ENCODE results near the gene IZUMO4. TPM values are rescaled to one million over a fixed set of nuclear protein-coding genes. Genes with fewer than 3 reads are reported as not detected.

IZUMO4 gene
- polyA plus RNA-seq, 4 donors, result 4.0 to 9.2 (median 7.4) TPM

- no peak for DNase-seq (ENCODE audit: low read depth in 4 of 4, low spot score in 2 of 4)
These were observed 37.9 kb upstream of the IZUMO4 start for GRCh38 chr19:2058570-2059421.

- no peak for DNase-seq (ENCODE audit: low read depth in 4 of 4, low spot score in 2 of 4)
These were observed 37.1 kb upstream of the IZUMO4 start for GRCh38 chr19:2059422-2060201.

- no peak for DNase-seq (ENCODE audit: low read depth in 4 of 4, low spot score in 2 of 4)
These were observed 35.7 kb upstream of the IZUMO4 start for GRCh38 chr19:2060884-2061494.

GRCh38 chr19:2061495-2062388, 35.0 kb upstream of the IZUMO4 start:
- DNase-seq (ENCODE audit: low read depth in 4 of 4, low spot score in 2 of 4), result peak in 3 of 4 donors; percentile 96 to 97 (median 96)

GRCh38 chr19:2062389-2062729, 34.4 kb upstream of the IZUMO4 start:
- no peak for DNase-seq (ENCODE audit: low read depth in 4 of 4, low spot score in 2 of 4)

GRCh38 chr19:2062770-2063169, 33.9 kb upstream of the IZUMO4 start:
- DNase-seq (ENCODE audit: low read depth in 4 of 4, low spot score in 2 of 4), result no peak

- DNase-seq (ENCODE audit: low read depth in 4 of 4, low spot score in 2 of 4), result no peak
These were observed 32.9 kb upstream of the IZUMO4 start for GRCh38 chr19:2063824-2064223.

- DNase-seq (ENCODE audit: low read depth in 4 of 4, low spot score in 2 of 4), result no peak
These were observed 32.3 kb upstream of the IZUMO4 start for GRCh38 chr19:2064395-2064787.

GRCh38 chr19:2064788-2065524, 31.8 kb upstream of the IZUMO4 start:
- DNase-seq (ENCODE audit: low read depth in 4 of 4, low spot score in 2 of 4), result no peak

- no peak for DNase-seq (ENCODE audit: low read depth in 4 of 4, low spot score in 2 of 4)
These were observed 26.3 kb upstream of the IZUMO4 start for GRCh38 chr19:2070436-2070827.

- DNase-seq (ENCODE audit: low read depth in 4 of 4, low spot score in 2 of 4), result no peak
These were observed 25.6 kb upstream of the IZUMO4 start for GRCh38 chr19:2070986-2071673.

- no peak for DNase-seq (ENCODE audit: low read depth in 4 of 4, low spot score in 2 of 4)
These were observed 23.8 kb upstream of the IZUMO4 start for GRCh38 chr19:2072757-2073551.

GRCh38 chr19:2076526-2076944, 20.2 kb upstream of the IZUMO4 start:
- no peak for DNase-seq (ENCODE audit: low read depth in 4 of 4, low spot score in 2 of 4)

- DNase-seq (ENCODE audit: low read depth in 4 of 4, low spot score in 2 of 4), result no peak
These were observed 19.3 kb upstream of the IZUMO4 start for GRCh38 chr19:2077398-2077797.

- no peak for DNase-seq (ENCODE audit: low read depth in 4 of 4, low spot score in 2 of 4)
These were observed 18.7 kb upstream of the IZUMO4 start for GRCh38 chr19:2077833-2078619.

- no peak for DNase-seq (ENCODE audit: low read depth in 4 of 4, low spot score in 2 of 4)
These were observed 17.4 kb upstream of the IZUMO4 start for GRCh38 chr19:2079076-2079864.

- DNase-seq (ENCODE audit: low read depth in 4 of 4, low spot score in 2 of 4), result no peak
These were observed 16.8 kb upstream of the IZUMO4 start for GRCh38 chr19:2079865-2080301.
